ENCODE data around the gene CRIP1.

Gene CRIP1

DNA sequence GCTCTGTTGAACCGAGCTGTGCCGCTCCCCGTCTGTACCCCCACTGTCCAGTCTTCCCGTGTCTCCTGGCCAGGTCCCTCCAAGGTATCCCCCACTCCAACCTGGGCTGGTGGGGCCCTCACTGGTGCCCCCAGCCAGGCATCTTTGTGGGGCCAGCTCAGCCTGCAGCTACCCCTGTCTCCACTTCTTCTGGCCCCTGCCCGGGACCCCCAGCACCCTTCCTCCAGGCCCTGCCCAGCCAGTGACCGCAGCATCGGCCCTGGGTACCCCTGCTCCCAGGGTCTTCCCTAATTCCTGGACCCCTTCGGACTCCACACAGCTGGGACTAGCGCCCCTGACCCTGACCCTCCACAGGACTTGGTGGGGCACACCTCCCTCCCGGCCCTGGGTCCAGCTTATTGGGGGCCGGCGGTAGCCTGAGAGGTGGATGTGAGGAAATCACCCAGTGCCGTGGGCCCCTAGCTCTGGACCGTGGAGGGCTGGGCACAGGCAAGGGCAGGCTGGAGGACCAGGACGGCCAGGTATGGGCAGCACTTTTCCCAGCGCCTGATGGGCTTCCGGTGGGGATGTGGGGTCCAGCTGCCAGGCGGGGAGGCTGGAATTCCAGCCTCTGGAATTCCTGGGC, 4.1 kb upstream of the CRIP1 start:
- DNase-seq = no peak

DNA sequence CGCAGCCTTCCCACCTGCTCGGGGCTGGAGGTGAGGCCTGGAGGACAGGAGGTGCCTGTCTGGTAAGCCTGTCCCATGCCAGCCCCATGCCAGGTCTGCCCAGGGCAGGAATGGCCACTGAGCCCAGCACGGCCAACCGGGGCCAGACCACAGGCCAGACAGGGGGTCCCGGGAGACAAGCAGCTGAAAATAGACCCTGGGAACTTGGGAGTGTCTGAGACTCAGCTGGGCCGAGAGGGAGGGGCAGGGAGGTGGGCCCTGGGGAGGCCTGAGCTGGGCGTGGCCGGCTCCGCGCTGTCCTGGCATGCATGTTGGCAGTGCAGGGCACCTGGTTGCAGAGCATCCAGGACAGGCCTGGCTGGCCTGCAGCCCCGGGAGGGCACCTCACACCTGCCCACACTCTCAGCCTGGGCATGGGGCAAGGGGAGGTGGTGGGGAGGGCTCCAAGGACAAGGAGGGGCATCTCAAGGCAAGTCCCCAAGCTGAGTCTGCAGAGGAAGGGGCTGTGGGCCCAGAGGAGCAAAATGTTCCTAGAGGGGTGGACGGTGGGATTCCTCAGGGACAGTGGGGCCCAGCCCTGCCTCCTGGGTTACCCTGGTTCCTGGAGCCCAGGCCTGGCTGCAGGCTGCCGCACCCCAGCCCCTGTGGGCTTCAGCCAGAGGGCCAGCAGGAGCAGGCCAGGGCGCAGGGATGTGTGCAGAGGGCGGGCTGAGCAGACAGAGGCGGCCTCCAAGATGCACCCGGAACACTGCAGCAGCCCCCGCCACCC, 3.2 kb upstream of the CRIP1 start:
- no peak for DNase-seq

DNA sequence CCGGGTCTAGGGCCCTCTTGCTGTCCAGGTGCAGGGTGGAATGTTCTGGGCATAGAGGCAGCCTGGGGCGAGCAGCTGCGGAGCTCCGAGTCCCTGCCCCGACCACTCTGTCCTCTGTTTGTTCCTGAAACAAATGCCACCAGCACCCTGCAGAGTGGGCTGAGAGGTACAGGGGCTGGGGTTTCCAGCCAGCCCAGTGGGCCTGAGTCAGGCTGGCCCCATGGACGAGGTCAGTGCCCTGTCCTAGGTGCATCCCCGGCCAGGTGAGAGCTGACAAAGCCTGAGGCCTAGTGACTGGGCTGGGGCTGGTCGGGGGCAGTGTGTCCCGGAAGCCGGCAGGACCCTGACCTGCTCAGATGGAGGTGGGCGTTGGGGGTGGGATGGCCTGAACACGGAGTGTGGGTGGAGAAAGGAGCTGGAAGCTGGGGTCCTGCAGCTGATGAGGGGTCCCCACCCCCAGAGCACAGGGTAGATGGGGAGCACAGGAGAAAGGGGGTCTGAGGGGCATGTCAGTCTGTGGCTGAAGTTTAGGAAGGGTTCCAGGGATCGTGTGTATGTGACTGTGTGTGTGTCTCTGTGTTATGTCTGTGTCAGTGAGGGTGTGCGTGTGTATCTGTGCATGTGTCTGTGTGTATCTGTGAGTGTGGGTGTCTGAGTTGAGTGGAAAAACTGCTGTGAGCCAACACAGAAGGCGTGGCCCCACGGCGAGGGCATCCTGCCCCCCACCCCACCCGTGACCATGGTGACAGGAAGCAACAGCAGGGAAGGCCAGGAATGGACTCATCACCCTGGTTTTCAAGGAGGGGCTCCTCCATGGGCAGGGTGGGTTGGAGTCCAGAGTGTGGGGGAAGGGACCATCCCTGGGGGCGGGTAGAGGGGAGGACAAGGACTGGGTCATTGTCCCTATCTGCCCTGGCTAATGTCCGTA, 2.4 kb upstream of the CRIP1 start:
- peak in 3 of 5 experiments; percentile 19 to 53 (median 41) for DNase-seq

DNA sequence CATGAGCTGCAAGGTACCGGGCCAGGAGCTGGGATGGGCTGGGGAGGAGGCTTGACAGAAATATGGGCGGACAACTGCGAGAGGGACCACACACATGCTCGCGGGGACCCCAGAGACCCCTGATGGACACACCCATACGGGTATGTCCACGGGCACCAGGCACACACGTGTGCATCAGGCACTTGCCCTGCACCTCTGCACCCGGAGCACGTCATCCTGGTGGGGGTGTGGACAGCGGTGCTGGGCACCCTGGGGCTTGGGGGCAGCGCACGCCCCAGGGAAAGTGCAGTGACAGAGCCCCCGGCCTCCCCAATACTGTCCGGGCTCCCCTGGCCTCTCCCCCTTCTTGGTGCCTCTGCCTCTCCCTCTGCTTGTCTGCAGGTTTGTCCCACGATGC, 1.7 kb upstream of the CRIP1 start:
- no peak for DNase-seq

DNA sequence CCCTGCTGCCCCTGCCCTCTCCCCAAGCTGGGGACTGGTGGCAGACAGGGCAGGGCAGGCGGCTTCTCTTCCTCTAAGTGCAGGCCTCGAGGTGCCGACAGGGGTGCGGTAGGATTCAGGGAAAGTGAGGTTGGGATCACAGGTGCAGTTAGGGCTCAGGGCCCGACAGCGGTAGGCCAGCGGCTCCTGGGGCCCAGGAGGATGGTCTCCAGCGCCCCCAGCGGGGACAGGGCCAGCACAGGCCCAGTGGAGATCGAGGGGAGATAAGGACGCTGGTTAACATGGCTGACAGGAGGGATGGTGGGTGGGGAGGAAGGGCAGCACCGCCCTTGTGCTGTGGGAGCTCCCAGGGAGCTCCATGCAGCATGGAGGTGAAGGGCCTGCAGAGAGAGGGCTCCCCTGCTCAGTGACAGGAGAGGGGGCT, 935 bp upstream of the CRIP1 start:
- peak; percentile 41 to 83 (median 66) for DNase-seq

DNA sequence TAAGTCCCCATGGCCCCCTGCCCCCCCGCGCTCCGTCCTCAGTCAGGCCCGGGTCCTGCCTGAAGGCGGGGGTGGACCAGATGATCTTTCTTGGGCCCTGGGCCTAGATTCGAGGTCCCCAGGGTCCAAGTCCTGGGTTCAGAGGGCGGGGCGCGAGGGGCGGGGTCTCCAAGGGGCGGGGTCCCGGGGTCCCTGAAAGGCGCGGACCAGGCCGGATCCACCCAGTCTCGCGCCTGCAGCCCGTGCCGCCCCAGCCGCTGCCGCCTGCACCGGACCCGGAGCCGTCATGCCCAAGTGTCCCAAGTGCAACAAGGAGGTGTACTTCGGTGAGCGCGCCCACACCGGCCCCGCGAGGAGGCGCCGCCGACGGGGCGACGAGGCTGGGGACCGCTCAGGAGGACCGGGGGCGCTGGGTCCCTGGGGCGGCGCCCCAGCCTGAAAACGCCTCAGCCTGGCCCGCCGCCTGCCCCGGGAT, 325 bp downstream of the CRIP1 start:
- DNase-seq = peak; percentile 28 to 68 (median 55)

DNA sequence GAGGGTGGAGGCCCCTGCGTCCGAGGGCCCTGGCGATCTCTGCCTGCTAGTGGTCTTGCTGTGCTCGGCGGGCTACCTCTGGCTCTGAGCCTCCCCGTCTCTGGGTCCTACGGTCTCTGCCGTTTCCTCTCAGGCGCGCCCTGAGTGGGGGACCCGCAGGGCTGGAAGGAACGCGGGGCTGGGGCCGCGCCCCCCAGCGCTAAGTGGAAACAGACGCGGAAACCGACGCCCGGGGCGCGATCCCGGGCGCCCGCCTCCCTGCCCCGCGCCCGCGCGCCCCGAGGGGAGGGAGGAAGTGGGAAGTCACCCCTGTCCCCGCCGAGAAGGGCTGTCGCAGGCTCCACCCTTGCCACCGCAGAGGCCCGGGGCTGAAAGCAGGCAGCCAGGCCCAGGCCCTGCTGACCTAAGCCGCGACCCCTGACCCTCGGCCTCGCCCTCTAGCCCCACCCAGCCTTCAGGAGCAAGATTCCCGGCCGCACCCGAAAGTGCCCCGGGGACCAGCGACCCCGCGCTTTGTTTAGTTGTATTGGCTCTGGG, 831 bp downstream of the CRIP1 start:
- peak; percentile 17 to 85 (median 72) for DNase-seq

DNA sequence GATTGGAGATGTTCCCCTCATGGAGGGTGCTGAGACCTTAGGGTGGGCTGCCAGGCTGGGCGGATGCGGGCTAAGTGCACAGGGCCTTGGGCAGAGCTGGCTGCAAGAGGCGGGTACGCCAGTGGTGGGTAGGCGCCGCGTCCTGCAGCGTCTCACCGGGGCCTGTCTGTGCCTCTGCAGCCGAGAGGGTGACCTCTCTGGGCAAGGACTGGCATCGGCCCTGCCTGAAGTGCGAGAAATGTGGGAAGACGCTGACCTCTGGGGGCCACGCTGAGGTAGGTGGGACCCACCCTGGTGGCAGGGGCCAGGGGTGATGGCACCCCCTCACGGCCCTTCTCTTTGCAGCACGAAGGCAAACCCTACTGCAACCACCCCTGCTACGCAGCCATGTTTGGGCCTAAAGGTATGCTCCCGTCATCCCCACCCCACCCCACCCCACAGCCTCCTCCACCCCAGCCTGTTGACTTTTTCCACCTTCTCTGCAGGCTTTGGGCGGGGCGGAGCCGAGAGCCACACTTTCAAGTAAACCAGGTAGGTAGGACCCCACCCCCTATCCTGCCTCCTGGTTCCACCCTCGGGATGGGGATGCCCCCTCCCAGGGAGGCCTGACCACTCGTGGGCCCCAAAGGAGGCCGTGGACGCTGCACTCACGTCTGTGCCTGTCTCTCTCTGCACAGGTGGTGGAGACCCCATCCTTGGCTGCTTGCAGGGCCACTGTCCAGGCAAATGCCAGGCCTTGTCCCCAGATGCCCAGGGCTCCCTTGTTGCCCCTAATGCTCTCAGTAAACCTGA, 1.5 kb downstream of the CRIP1 start:
- peak in 1 of 5 experiments; percentile 62 for DNase-seq

DNA sequence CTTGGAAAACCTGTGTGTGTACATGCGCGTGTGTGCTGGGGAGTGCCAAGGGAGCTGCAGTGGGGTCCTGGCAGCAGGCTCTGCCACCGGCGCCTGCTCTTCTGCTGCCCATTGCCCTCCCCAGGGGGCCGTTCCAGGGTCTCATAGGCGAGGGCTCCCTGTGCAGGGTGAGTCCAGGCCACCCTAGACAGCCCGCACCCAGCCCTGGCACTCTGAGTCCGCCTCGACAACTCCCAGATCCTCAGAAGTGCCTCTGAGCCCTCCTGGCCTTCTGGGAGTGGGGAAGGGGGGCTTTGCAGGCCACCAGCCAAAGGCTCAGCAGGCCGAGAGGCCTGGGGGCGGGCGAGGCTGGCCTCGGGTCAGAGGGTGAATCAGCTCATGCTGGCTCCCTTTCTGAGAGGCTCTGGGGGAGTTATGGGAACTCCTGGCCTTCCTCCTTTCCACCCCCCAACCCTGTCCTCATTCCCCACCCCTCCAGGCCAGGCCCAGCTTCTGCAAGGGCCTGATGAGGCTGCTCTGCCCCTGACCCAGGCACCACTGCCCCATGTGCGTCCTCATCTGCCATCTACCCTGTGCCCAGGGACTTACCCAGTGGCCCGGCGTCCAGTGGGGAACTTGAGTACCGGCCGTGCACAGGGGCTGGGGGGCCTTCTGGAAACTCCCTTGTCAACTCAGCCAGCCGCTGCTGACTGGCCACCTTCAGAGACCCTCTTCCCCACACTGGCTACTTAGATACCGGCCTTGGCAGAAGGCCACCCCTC, 2.3 kb downstream of the CRIP1 start:
- no peak for DNase-seq

DNA sequence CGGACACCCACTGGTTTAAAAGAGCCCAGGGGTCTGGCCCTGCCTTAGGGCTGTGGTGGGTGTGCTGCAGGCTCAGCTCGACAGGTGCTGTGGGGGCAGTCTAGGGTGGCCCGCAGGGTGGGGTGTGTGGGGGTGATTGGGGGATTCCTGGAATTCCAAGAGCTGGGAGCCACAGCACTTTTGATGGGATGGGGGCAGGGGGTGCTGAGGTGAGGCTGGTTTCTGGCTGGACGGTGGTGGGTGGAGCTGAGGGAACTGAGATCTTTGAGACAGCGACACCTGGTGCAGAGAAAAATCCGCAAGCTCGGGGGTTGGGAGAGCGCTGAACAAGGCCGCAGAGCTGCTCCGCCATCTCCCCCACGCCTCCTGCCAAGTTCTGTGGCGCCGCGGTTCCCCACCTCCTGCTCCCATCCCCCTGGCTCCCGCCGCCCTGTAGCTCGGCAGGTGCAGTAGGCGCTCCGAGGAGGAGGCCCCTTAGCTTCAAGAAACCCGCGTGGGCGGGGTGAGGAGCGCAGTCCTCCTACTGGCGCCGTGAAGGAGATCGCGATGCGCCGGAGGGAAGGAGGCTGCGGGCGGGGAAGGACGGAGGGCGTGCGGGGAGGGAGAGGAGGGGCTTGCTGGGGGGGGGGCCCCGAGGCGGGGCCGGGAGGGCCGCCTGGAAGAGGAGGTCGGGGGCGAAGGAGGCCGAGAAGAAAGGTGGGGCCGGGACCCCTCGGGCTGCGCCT, 3.0 kb downstream of the CRIP1 start:
- peak; percentile 74 to 93 (median 87) for DNase-seq

DNA sequence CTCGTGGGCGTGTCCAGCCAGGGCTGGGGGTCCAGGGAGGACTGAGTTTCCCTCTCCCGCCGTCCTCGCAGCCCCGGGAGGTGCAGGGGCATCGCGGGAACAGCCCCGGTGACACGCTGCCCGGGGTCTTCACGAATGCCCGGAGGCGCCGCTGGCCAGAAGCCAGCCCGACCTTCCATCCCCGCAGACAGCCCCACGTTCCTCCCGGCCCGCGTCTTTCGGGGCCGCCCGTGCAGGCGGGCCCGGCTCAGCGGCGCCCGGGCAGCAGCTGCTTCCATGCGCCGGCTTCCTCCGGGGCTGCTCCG, 3.5 kb downstream of the CRIP1 start:
- no peak for DNase-seq

DNA sequence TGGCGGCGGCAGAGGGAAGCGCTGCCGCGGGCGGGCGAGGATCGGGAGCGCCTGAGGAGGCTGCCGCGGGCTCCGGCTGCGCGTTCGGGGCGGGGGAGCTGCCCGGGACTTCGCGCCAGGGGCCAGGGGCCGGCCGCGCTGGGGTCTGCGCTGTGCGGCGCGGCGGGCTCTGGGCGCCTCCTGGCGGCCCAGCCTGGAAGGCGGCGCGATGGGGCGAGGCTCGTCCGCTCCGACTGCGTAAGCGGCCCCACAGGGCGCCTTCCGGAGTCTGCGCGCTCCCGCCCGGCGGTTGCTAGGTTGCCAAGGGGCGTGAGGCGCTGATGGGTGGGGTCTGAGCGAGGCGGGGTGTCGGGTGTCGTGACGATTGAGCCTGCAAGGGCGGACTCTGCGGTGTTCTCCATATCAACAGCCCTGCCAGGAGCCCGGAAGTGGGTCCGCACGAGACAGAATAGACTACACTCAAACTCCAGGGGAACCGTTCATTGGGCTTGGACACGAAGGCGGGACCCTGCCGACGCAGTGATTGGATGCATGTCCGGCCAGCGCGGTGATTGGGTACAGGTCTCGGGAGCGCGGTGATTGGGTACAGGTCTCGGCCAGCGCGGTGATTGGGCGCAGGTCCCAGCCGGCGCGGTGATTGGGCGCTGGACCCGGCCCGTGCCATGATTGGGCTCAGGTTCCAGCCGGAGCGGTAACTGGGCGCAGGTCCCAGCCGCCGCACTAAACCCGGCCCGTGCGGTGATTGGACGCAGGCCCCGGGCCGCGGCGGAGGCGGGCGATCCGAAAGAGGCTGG, 4.1 kb downstream of the CRIP1 start, which contains the start of gene TEDC1:
Gene TEDC1, plus strand, starts transcription at position 675 of the 794 bp plus-strand sequence. CDS start 130 bp downstream, outside the sequence.
- DNase-seq = peak; percentile 95 to 100 (median 99)

DNA sequence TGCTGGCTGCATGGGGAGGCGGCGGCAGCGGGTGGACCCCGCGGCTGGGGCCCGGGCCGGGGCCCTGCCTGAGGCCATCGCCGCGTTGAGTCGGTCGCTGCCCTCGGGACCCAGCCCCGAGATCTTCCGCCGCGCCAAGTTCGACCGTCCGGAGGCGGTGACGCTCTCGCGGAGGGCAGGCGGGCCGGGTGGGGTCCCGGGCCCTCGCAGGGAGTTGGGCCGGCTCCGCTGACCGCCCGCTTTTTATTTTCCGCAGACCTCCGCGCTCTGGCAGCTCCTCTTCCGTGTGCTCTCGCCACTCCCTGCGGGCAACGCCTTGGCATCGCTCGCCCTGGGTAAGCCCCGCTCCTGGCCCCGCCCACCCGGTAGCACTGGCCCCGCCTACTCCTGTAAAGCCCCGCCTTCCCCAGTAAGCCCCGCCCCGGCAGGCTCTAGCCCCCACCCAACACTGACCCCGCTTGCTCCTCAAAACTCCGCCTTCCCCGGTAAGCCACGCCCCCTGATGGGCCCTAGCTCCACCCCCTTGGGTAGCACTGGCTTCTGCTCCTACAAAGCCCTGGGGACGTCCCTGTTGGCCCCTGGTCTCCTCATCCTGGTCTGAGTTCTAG, 4.8 kb downstream of the CRIP1 start:
- DNase-seq = peak; percentile 78 to 90 (median 83)

DNA sequence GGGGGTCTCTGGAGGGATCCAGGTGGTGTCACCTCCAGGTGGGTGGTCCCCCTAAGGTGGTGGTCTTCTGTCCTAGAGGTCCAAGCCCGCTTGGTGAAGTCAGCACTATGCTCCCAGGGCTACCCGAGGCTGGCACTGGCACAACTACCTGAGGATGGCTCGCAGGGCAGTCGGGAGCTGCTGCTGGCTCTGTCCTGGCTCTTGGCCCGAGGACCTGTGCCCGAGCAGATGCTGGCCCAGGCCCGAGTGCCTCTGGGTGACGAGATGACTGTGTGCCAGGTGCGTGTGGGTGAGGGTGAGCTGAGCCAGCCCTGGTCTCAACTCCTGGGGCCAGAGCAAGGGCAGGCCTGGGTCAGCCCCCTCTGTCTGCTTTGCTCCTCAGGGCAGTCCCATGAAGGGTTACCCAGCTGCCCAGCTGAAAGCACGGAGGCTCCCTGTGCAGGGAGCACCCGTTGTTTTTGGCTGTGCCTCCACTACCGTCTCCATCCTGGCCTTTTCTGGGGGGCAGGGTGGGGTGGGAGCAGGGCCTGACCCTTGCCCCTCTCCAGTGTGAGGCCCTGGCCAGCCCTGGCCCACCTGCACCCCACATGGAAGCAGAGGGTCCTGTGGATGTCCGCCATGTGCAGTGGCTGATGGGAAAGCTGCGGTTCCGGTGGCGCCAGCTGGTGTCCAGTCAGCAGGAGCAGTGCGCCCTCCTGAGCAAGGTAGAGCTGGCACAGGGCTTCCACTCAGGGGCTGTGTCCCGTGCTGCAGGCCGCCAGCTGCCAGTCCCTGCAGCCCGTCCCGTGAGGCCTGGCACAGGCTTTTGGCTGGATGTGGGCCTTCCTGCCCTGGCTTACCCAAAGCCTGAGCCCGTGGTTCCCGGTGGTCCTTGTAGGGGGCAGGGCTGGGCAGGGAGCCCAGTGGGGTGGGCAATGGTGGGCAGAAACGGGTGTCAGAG, 5.6 kb downstream of the CRIP1 start:
- DNase-seq = peak in 1 of 5 experiments; percentile 6

DNA sequence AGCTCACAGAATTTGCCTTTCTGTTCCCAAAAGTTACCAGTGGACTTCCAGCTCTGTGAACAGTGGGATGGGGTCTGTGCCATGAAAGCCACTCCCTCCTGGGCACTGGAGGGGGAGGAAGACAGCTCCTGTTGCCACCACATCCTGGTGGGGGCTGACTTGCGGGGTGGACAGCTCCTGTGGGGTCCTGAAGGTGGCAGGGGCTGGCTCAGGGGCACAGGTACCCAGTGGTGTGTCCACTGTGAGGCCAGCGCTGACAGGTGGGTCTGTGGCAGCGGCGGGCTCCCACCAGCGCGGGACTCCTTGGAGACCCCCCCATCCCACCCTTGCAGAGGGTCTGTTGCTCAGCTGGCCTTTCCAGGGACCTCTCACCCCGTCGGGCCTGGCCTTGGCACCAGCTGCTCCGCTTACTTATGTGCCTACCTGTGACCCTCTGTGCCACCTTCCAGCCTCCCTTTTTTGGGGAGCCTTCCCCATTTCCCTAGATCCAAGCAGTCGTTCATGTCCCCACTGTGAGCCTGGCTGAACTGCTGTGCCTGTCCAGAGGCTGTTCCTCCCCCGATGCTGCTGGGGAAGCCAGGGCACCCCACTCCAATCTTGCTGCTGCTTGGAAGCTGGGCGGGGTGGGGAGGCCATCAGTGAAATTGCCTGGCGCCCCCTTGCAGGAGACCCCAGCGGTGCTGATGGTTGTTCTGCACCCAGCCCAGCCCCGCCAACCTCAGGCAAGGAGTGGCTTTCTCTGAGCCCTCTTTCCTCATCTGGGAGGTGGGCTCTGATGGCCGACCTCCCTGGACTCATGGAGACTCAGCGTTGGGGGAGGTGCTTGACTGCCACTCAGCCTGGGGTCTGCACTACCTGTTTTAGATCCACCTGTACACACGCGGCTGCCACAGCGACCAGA, 6.5 kb downstream of the CRIP1 start:
- peak in 1 of 5 experiments; percentile 2 for DNase-seq

DNA sequence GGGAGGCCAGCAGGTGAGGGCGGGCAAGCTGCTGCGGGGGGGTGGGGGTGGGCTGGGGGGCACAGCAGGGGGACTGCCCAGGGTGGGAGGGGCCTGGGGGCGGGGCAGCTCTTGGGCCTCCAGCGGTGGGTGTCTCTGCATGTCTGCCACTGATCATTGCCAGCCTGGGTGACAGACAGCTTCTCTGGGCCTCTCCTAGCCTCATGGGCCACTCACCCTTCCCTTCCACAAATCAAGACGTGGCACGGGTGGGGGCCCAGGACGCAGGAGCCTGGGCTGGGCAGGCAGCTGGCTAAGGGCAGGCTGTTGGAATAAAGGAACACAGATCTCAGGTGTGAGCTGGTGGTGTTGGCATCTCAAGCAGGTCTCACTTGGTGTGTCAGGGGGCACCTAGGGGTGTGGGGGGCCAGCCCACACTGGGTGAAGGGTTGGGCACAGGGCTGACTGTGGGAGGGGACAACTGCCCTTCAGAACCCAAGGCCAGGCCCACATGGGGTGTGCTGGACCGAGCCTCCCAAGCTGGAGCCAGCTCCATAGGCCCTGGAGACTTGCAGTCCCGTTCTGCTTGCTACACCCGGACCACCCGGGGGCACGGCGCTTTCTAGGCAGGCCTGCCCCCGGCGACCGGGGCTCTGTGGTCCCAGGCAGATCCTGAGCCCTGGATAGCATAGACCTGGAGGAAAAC, 7.4 kb downstream of the CRIP1 start:
- peak in 1 of 5 experiments; percentile 3 for DNase-seq

Data from T-helper 2 cell (primary cell).